ENCODE results near the gene MAP3K20. TPM values are rescaled to one million over a fixed set of nuclear protein-coding genes. Genes with fewer than 3 reads are reported as not detected.
A peak's percentile ranks its signal among the peaks of the same experiment; 100 is the strongest.

MAP3K20 gene
- total and polyA plus RNA-seq, 2 of the 8 experiments (the other 6 are each of a cell fraction or from before 2014, with no cell fraction given), result 3.1 to 11.1 TPM

DNA sequence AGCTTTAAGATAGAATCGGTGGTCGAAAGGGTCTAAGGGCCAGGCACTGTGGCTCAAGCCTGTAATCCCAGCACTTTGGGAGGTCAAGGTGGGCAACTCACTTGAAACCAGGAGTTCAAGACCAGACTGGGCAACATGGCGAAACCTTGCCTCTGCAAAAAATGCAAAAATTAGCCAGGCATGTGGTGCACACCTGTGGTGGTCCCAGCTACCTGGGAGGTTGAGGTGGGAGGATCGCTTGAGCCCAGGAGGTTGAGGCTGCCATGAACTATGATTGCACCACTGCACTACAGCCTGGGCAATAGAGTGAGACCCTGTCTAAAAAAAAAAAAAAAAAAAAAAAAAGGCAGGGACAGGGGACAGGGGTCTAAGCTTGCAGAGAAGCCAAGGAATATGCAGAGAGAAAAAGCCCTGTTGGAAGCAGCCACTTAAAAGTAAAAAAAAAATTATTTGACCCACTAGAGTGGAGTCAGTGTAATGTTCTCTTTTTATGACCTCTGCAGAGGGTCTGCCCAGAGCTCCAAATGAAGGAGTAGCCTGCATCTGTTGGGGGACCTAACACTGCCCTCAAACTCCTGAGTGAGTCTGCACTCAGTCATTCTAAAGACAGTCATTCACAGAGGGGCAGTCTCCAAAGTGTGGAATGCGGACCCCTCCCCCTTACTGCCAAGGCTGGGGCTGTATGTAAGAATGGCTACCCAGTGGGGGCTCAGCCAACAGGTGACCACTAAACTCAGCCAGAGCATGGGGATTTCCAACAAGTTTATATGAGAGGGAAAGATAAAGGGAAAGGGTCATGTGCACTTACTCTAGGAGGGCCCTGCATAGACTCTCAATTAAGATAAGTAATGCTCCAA is 160.5 kb downstream of the MAP3K20 start (continued):
- TF ChIP-seq CHD2 (IDR thresholded peaks at IDR 0.05; ENCODE audit: low read length), result peak; percentile 45; the same call in 1 of the 2 replicates
- TF ChIP-seq KDM4A (IDR thresholded peaks at IDR 0.05; ENCODE audit: low read depth, low read length, severe bottlenecking), result no peak
- no peak for TF ChIP-seq CBX8 (IDR thresholded peaks at IDR 0.05; ENCODE audit: borderline replicate concordance, low read depth, low read length)
- TF ChIP-seq, protein P1, sequence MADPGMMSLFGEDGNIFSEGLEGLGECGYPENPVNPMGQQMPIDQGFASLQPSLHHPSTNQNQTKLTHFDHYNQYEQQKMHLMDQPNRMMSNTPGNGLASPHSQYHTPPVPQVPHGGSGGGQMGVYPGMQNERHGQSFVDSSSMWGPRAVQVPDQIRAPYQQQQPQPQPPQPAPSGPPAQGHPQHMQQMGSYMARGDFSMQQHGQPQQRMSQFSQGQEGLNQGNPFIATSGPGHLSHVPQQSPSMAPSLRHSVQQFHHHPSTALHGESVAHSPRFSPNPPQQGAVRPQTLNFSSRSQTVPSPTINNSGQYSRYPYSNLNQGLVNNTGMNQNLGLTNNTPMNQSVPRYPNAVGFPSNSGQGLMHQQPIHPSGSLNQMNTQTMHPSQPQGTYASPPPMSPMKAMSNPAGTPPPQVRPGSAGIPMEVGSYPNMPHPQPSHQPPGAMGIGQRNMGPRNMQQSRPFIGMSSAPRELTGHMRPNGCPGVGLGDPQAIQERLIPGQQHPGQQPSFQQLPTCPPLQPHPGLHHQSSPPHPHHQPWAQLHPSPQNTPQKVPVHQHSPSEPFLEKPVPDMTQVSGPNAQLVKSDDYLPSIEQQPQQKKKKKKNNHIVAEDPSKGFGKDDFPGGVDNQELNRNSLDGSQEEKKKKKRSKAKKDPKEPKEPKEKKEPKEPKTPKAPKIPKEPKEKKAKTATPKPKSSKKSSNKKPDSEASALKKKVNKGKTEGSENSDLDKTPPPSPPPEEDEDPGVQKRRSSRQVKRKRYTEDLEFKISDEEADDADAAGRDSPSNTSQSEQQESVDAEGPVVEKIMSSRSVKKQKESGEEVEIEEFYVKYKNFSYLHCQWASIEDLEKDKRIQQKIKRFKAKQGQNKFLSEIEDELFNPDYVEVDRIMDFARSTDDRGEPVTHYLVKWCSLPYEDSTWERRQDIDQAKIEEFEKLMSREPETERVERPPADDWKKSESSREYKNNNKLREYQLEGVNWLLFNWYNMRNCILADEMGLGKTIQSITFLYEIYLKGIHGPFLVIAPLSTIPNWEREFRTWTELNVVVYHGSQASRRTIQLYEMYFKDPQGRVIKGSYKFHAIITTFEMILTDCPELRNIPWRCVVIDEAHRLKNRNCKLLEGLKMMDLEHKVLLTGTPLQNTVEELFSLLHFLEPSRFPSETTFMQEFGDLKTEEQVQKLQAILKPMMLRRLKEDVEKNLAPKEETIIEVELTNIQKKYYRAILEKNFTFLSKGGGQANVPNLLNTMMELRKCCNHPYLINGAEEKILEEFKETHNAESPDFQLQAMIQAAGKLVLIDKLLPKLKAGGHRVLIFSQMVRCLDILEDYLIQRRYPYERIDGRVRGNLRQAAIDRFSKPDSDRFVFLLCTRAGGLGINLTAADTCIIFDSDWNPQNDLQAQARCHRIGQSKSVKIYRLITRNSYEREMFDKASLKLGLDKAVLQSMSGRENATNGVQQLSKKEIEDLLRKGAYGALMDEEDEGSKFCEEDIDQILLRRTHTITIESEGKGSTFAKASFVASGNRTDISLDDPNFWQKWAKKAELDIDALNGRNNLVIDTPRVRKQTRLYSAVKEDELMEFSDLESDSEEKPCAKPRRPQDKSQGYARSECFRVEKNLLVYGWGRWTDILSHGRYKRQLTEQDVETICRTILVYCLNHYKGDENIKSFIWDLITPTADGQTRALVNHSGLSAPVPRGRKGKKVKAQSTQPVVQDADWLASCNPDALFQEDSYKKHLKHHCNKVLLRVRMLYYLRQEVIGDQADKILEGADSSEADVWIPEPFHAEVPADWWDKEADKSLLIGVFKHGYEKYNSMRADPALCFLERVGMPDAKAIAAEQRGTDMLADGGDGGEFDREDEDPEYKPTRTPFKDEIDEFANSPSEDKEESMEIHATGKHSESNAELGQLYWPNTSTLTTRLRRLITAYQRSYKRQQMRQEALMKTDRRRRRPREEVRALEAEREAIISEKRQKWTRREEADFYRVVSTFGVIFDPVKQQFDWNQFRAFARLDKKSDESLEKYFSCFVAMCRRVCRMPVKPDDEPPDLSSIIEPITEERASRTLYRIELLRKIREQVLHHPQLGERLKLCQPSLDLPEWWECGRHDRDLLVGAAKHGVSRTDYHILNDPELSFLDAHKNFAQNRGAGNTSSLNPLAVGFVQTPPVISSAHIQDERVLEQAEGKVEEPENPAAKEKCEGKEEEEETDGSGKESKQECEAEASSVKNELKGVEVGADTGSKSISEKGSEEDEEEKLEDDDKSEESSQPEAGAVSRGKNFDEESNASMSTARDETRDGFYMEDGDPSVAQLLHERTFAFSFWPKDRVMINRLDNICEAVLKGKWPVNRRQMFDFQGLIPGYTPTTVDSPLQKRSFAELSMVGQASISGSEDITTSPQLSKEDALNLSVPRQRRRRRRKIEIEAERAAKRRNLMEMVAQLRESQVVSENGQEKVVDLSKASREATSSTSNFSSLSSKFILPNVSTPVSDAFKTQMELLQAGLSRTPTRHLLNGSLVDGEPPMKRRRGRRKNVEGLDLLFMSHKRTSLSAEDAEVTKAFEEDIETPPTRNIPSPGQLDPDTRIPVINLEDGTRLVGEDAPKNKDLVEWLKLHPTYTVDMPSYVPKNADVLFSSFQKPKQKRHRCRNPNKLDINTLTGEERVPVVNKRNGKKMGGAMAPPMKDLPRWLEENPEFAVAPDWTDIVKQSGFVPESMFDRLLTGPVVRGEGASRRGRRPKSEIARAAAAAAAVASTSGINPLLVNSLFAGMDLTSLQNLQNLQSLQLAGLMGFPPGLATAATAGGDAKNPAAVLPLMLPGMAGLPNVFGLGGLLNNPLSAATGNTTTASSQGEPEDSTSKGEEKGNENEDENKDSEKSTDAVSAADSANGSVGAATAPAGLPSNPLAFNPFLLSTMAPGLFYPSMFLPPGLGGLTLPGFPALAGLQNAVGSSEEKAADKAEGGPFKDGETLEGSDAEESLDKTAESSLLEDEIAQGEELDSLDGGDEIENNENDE (IDR thresholded peaks at IDR 0.05; ENCODE audit: insufficient replicate concordance, low read length), result peak; percentile 52
- TF ChIP-seq ASH2L (IDR thresholded peaks at IDR 0.05; ENCODE audit: low read length), result peak; percentile 99
- no peak for TF ChIP-seq JUN (IDR thresholded peaks at IDR 0.05; ENCODE audit: low read depth, low read length)
- TF ChIP-seq TCF12 (IDR thresholded peaks at IDR 0.05; ENCODE audit: low read depth, low read length), result 0 out of 2 replicates have a peak, but pooled peaks have one; percentile 89
- no peak for TF ChIP-seq GABPA (IDR thresholded peaks at IDR 0.05; ENCODE audit: borderline replicate concordance, insufficient read depth, low read length)
- no peak for TF ChIP-seq KDM5A (IDR thresholded peaks at IDR 0.05; ENCODE audit: low read length)
- peak; percentile 91 for TF ChIP-seq SP1 (IDR thresholded peaks at IDR 0.05; ENCODE audit: low read depth, low read length)

Data from H1 (cell line).